ENCODE measurements around the gene ADAP1.

The ADAP1 gene

GRCh38 chr7:856444-857095 is 97.9 kb downstream of the ADAP1 start:
- Histone ChIP-seq H3K9ac (ENCODE audit: low read depth, low read length) (no peak overlapping the region), H3K27me3 (ENCODE audit: control insufficient read depth, insufficient read depth, low read length) (no peaks in the 10 kb centered on the region), H3K9me3 (ENCODE audit: control insufficient read depth, insufficient read depth, low read length) (no peaks in the 10 kb centered on the region), H3K4me1 (ENCODE audit: control insufficient read depth, insufficient read depth, low read length) (no peaks in the 10 kb centered on the region), H3K36me3 (ENCODE audit: control insufficient read depth, insufficient read depth, low read length) (peaks cover 99% of the 10 kb centered on the region), H3K27ac (ENCODE audit: low read depth, low read length) (no peak overlapping the region), H3K4me3 (ENCODE audit: low read depth, low read length) (no peak overlapping the region)

DNA sequence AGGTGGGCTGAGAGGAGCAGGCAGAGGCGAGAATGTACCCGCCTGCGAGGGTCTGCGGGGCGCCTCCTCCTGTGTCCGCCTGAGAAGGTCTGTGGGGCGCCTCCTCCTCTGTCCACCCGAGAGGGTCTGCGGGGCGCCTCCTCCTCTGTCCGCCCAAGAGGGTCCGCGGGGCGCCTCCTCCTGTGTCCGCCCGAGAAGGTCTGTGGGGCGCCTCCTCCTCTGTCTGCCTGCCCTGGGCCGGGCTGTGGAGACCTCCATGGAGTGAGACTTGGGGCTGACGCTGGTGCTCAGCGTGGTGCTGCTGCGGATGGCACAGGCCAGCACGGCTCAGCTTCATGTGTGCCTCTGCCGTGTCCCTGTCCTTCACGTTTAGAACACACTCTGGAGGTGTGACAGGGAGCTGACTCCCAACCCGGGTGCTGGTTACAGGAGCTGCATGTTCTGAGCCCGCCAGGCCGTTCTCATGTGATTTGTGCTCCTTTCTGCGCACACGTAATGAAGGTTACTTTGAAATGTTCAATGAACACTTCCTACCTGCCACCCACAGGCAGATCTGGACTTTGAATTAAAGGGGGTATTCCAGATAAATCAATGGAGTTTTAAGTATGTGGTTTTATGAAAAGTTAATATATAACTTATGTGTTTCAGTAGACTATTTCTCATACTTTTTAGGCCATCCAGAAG is 98.7 kb downstream of the ADAP1 start:
- H3K9me3 ChIP-seq (ENCODE audit: control insufficient read depth, insufficient read depth, low read length), result no peaks in the 10 kb centered on the region
- H3K36me3 ChIP-seq (ENCODE audit: control insufficient read depth, insufficient read depth, low read length), result peaks cover 99% of the 10 kb centered on the region
- H3K27me3 ChIP-seq (ENCODE audit: control insufficient read depth, insufficient read depth, low read length), result no peaks in the 10 kb centered on the region
- H3K4me3 ChIP-seq (ENCODE audit: low read depth, low read length), result no peak overlapping the region
- no peak overlapping the region for H3K9ac ChIP-seq (ENCODE audit: low read depth, low read length)
- no peak overlapping the region for H3K27ac ChIP-seq (ENCODE audit: low read depth, low read length)
- H3K4me1 ChIP-seq (ENCODE audit: control insufficient read depth, insufficient read depth, low read length), result no peaks in the 10 kb centered on the region

DNA sequence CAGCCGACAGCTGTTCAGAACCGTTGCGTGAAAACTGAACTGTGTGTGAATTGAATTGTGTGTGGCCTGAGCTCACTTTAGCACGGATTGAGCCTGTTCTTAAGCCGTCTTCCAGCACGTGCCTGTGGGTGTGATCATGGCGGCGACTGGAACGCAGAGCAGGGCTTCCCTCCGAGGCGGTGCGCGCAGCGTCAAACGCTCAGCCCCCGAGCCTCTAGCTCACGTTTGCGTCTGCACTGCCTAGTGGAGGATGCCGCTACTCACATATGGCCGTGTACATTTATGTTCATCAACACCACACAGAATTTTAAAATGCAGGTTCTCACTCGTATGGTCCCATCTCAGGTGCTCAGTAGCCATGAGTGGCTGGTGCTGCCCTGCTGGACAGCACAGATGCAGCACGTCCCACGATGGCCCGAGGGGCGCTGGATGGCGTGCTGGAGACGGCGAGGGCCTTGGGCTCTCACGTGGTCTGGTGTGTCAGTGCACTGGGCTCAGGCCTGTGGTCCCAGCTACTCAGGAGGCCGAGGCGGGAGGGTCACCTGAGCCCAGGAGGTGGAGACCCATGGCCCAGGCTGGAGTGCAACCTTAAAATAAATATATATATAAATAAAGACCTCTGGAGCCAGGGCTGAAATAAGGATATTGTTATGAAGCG is 100.2 kb downstream of the ADAP1 start:
- H3K4me3 ChIP-seq (ENCODE audit: low read depth, low read length), result no peak overlapping the region
- no peak overlapping the region for H3K9ac ChIP-seq (ENCODE audit: low read depth, low read length)
- peaks cover 97% of the 10 kb centered on the region for H3K36me3 ChIP-seq (ENCODE audit: control insufficient read depth, insufficient read depth, low read length)
- no peaks in the 10 kb centered on the region for H3K4me1 ChIP-seq (ENCODE audit: control insufficient read depth, insufficient read depth, low read length)
- H3K9me3 ChIP-seq (ENCODE audit: control insufficient read depth, insufficient read depth, low read length), result no peaks in the 10 kb centered on the region
- H3K27me3 ChIP-seq (ENCODE audit: control insufficient read depth, insufficient read depth, low read length), result no peaks in the 10 kb centered on the region
- no peak overlapping the region for H3K27ac ChIP-seq (ENCODE audit: low read depth, low read length)

DNA sequence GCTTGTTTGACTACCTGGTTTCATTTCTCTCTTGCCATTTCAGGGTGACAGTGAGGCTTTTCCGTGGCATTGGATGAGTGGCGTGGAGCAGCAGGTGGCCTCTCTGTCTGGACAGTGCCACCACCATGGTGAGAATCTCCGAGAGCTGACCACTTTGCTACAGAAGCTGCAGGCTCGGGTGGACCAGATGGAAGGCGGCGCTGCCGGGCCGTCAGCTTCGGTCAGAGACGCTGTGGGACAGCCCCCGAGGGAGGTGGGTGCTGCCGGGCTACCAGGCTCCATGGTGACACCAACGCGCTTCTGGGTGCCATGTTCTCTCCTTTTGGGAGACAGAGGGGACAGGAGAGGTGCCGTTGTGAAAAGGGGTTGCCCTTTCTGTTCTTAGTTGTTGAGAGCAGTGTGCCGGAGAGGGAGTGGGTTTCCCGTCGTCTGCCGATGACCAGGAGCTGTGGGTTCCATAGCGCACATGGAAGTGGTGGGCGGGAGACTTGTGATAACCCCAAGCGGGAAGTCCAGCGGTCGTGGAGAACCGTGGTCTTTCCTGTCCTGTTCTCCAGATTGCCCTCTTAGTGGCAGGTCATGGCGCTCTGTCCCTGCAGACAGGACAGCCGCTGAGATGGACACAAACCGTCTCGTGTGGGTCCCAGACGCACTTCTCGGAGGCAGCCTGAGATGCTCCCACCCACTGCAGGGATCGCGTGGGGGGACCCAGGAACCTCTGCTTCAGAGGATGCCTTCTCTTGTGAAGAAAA is 100.9 kb downstream of the ADAP1 start:
- peaks cover 94% of the 10 kb centered on the region for H3K36me3 ChIP-seq (ENCODE audit: control insufficient read depth, insufficient read depth, low read length)
- H3K4me1 ChIP-seq (ENCODE audit: control insufficient read depth, insufficient read depth, low read length), result no peaks in the 10 kb centered on the region
- H3K27me3 ChIP-seq (ENCODE audit: control insufficient read depth, insufficient read depth, low read length), result no peaks in the 10 kb centered on the region
- H3K4me3 ChIP-seq (ENCODE audit: low read depth, low read length), result no peak overlapping the region
- H3K27ac ChIP-seq (ENCODE audit: low read depth, low read length), result no peak overlapping the region
- H3K9ac ChIP-seq (ENCODE audit: low read depth, low read length), result no peak overlapping the region
- no peaks in the 10 kb centered on the region for H3K9me3 ChIP-seq (ENCODE audit: control insufficient read depth, insufficient read depth, low read length)

- Histone ChIP-seq H3K36me3 (ENCODE audit: control insufficient read depth, insufficient read depth, low read length) (peaks cover 71% of the 10 kb centered on the region), H3K4me3 (ENCODE audit: low read depth, low read length) (no peak overlapping the region), H3K9ac (ENCODE audit: low read depth, low read length) (no peak overlapping the region), H3K4me1 (ENCODE audit: control insufficient read depth, insufficient read depth, low read length) (no peaks in the 10 kb centered on the region), H3K27ac (ENCODE audit: low read depth, low read length) (no peak overlapping the region), H3K9me3 (ENCODE audit: control insufficient read depth, insufficient read depth, low read length) (no peaks in the 10 kb centered on the region), H3K27me3 (ENCODE audit: control insufficient read depth, insufficient read depth, low read length) (no peaks in the 10 kb centered on the region)
Observed at GRCh38 chr7:851204-851603, 103.3 kb downstream of the ADAP1 start.

- Histone ChIP-seq H3K27ac (ENCODE audit: low read depth, low read length) (no peak overlapping the region), H3K9me3 (ENCODE audit: control insufficient read depth, insufficient read depth, low read length) (no peaks in the 10 kb centered on the region), H3K9ac (ENCODE audit: low read depth, low read length) (no peak overlapping the region), H3K27me3 (ENCODE audit: control insufficient read depth, insufficient read depth, low read length) (no peaks in the 10 kb centered on the region), H3K4me1 (ENCODE audit: control insufficient read depth, insufficient read depth, low read length) (no peaks in the 10 kb centered on the region), H3K4me3 (ENCODE audit: low read depth, low read length) (no peak overlapping the region), H3K36me3 (ENCODE audit: control insufficient read depth, insufficient read depth, low read length) (peaks cover 62% of the 10 kb centered on the region)
Observed at GRCh38 chr7:849781-850180, 104.7 kb downstream of the ADAP1 start.

DNA sequence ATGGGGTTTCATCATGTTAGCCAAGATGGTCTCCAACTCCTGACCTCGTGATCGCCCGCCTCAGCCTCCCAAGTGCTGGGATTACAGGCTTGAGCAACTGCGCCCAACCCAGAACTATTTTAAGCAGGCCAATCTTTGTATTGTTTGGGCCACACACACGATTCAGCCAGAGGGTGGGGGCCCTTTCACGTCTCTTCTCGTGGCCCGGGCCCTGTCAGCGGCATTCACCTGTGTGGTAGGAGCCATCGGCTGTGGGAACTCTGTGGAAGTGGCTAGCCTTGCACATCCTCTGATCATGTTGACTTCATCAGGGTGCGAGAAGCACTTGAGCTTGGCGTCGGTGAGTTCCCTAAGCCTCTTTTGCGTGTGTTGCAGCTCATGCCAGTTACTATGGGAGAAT is 105.3 kb downstream of the ADAP1 start:
- Histone ChIP-seq H3K9me3 (ENCODE audit: control insufficient read depth, insufficient read depth, low read length) (no peaks in the 10 kb centered on the region), H3K9ac (ENCODE audit: low read depth, low read length) (no peak overlapping the region), H3K4me1 (ENCODE audit: control insufficient read depth, insufficient read depth, low read length) (no peaks in the 10 kb centered on the region), H3K27me3 (ENCODE audit: control insufficient read depth, insufficient read depth, low read length) (no peaks in the 10 kb centered on the region), H3K36me3 (ENCODE audit: control insufficient read depth, insufficient read depth, low read length) (peaks cover 62% of the 10 kb centered on the region), H3K4me3 (ENCODE audit: low read depth, low read length) (no peak overlapping the region), H3K27ac (ENCODE audit: low read depth, low read length) (no peak overlapping the region)
